Mesothelial cell of epicardium (in vitro differentiated cells): ENCODE data around the gene ACP5. TPM values are rescaled to one million over a fixed set of nuclear protein-coding genes. Genes with fewer than 3 reads are reported as not detected.
A peak's percentile ranks its signal among the peaks of the same experiment; 100 is the strongest.

Experiments used
- DNase-seq, 2 experiments: peaks; one replicate each; pipeline ENCODE4 v3.0.0; 2021; ENCODE audit warnings: low spot score in 2 of 2; ENCODE audit not compliant: unreplicated experiment in 2 of 2
- H3K27ac Mint-ChIP-seq: 2 replicates; pipeline ENCODE4 v1.8.0; 2021; ENCODE audit warnings: mixed read lengths
- H3K27me3 Mint-ChIP-seq: 2 replicates; pipeline ENCODE4 v1.8.0; 2021; ENCODE audit warnings: low read depth, mixed read lengths
- H3K36me3 Mint-ChIP-seq: 2 replicates; pipeline ENCODE4 v1.8.0; 2021; ENCODE audit warnings: mixed read lengths
- H3K4me1 Mint-ChIP-seq: 2 replicates; pipeline ENCODE4 v1.8.0; 2021; ENCODE audit warnings: mixed read lengths
- H3K4me3 Mint-ChIP-seq: 2 replicates; pipeline ENCODE4 v1.8.0; 2021; ENCODE audit warnings: mild to moderate bottlenecking, moderate library complexity, mixed read lengths
- H3K9me3 Mint-ChIP-seq: 2 replicates; pipeline ENCODE4 v1.8.0; 2021; ENCODE audit warnings: mixed read lengths
- CTCF ChIP-seq: fragments of 200-600 bp; sonication (generic); IDR thresholded peaks from one replicate; pipeline ENCODE4 v1.5.0; 2021; ENCODE audit warnings: antibody characterized with exemption; ENCODE audit not compliant: unreplicated experiment
- total RNA-seq: library from RNA; stranded (reverse); gene quantifications from 3 replicates; pipeline ENCODE4 v1.2.1, GENCODE V29; 2021

Gene ACP5
- total RNA-seq, 1 donor from 2014 or later: 3.9 TPM

GRCh38 chr19:11597202-11598102 is 20.0 kb upstream of the ACP5 start, which contains the start of gene ZNF627:
Gene ZNF627, plus strand, starts transcription at chr19:11597483. Its CDS starts 145 bp downstream, at chr19:11597628.
- Mint-ChIP-seq H3K4me1 (peaks cover 18% of the 10 kb centered on the region), H3K4me3 (peak within 1 kb of the TSS; percentile 98), H3K27ac (peak within 1 kb of the TSS; percentile 98), H3K36me3 (peaks cover 20% of the 10 kb centered on the region), H3K9me3 (peaks cover 7% of the 10 kb centered on the region), H3K27me3 (no peaks in the 10 kb centered on the region)
- no peak for TF ChIP-seq CTCF
- peak; percentile 94 to 98 for DNase-seq

- no peak for DNase-seq
- H3K4me3 Mint-ChIP-seq: peak overlapping the region; percentile 30
- no peaks in the 10 kb centered on the region for H3K9me3 Mint-ChIP-seq
- H3K27me3 Mint-ChIP-seq: no peaks in the 10 kb centered on the region
- peak overlapping the region; percentile 16 for H3K27ac Mint-ChIP-seq
- no peak for TF ChIP-seq CTCF
- peaks cover 18% of the 10 kb centered on the region for H3K4me1 Mint-ChIP-seq
- H3K36me3 Mint-ChIP-seq: peaks cover 12% of the 10 kb centered on the region
These were observed 18.7 kb upstream of the ACP5 start for GRCh38 chr19:11596156-11596555.

GRCh38 chr19:11594084-11594483 is 16.6 kb upstream of the ACP5 start:
- Mint-ChIP-seq H3K36me3 (no peaks in the 10 kb centered on the region), H3K27me3 (peaks cover 5% of the 10 kb centered on the region), H3K27ac (no peak overlapping the region), H3K9me3 (no peaks in the 10 kb centered on the region), H3K4me1 (peaks cover 11% of the 10 kb centered on the region), H3K4me3 (no peak overlapping the region)
- no peak for TF ChIP-seq CTCF
- DNase-seq: no peak

GRCh38 chr19:11587975-11588631 is 10.7 kb upstream of the ACP5 start:
- TF ChIP-seq CTCF: no peak
- no peaks in the 10 kb centered on the region for H3K36me3 Mint-ChIP-seq
- DNase-seq: no peak
- peaks cover 2% of the 10 kb centered on the region for H3K4me1 Mint-ChIP-seq
- no peak overlapping the region for H3K4me3 Mint-ChIP-seq
- peaks cover 5% of the 10 kb centered on the region for H3K27me3 Mint-ChIP-seq
- H3K27ac Mint-ChIP-seq: no peak overlapping the region
- H3K9me3 Mint-ChIP-seq: no peaks in the 10 kb centered on the region

GRCh38 chr19:11587302-11587974 is 10.0 kb upstream of the ACP5 start:
- peak; percentile 78 for TF ChIP-seq CTCF
- Mint-ChIP-seq H3K27ac (no peak overlapping the region), H3K27me3 (peaks cover 5% of the 10 kb centered on the region), H3K9me3 (no peaks in the 10 kb centered on the region), H3K4me3 (no peak overlapping the region), H3K36me3 (no peaks in the 10 kb centered on the region), H3K4me1 (peaks cover 2% of the 10 kb centered on the region)
- peak; percentile 42 to 85 for DNase-seq
